ENCODE results near the gene STEAP1.
"Not testable (repeated sequence)": the region's sequence is repeated elsewhere in the genome, so short reads cannot be mapped to it uniquely, and the experiment has no call there.

Gene STEAP1

GRCh38 chr7:90153943-90154771 lies at the start of gene STEAP1:
Gene STEAP1 (plus strand): TSS chr7:90154469. CDS start chr7:90159789, 5,320 bp downstream.
- peak; percentile 60 to 88 for DNase-seq

GRCh38 chr7:90114972-90115371 lies 39.3 kb upstream of the STEAP1 start:
- DNase-seq = not testable (repeated sequence)

- not testable (repeated sequence) for DNase-seq
Measured at GRCh38 chr7:90118551-90119177, 35.6 kb upstream of the STEAP1 start.

GRCh38 chr7:90119178-90119971 lies 34.9 kb upstream of the STEAP1 start:
- DNase-seq = peak; percentile 43 to 68

GRCh38 chr7:90120205-90120604 lies 34.1 kb upstream of the STEAP1 start:
- peak in 1 of 2 experiments; percentile 7 for DNase-seq

- DNase-seq = not testable (repeated sequence)
Measured at GRCh38 chr7:90131746-90132145, 22.5 kb upstream of the STEAP1 start.

- DNase-seq = peak; percentile 47 to 80
Measured at GRCh38 chr7:90147079-90147960, 6.9 kb upstream of the STEAP1 start.

GRCh38 chr7:90149428-90149827 lies 4.8 kb upstream of the STEAP1 start:
- DNase-seq = peak in 1 of 2 experiments; percentile 42

GRCh38 chr7:90151884-90152283 lies 2.4 kb upstream of the STEAP1 start:
- DNase-seq = not testable (repeated sequence)

GRCh38 chr7:90152642-90153253 lies 1.5 kb upstream of the STEAP1 start:
- peak; percentile 29 to 73 for DNase-seq

GRCh38 chr7:90155206-90155605 lies 937 bp downstream of the STEAP1 start:
- no peak for DNase-seq

- not testable (repeated sequence) for DNase-seq
Measured at GRCh38 chr7:90157331-90157730, 3.1 kb downstream of the STEAP1 start.

- not testable (repeated sequence) for DNase-seq
Measured at GRCh38 chr7:90157761-90158350, 3.6 kb downstream of the STEAP1 start.

GRCh38 chr7:90163534-90163933 lies 9.3 kb downstream of the STEAP1 start:
- DNase-seq = no peak

GRCh38 chr7:90165724-90166123 lies 11.5 kb downstream of the STEAP1 start:
- DNase-seq = no peak

- no peak for DNase-seq
Measured at GRCh38 chr7:90166153-90166552, 11.9 kb downstream of the STEAP1 start.

- DNase-seq = no peak
Measured at GRCh38 chr7:90167361-90167760, 13.1 kb downstream of the STEAP1 start.

GRCh38 chr7:90169891-90170290 lies 15.6 kb downstream of the STEAP1 start:
- no peak for DNase-seq

- DNase-seq = no peak
Measured at GRCh38 chr7:90172121-90172520, 17.9 kb downstream of the STEAP1 start.

- DNase-seq = no peak
Measured at GRCh38 chr7:90172624-90173023, 18.4 kb downstream of the STEAP1 start.

GRCh38 chr7:90173127-90173844 lies 19.0 kb downstream of the STEAP1 start:
- no peak for DNase-seq

Measured in NCI-H524 (cell line).